HG03025 (cell line): ENCODE measurements around the gene LHX2.

Experiments
- ATAC-seq: cut with Tn5 transposase; IDR thresholded peaks from one replicate; pipeline ENCODE4 v1.9.1; 2021; ENCODE audit warnings: mild to moderate bottlenecking, moderate library complexity; ENCODE audit not compliant: unreplicated experiment, low FRiP score

Gene LHX2

GRCh38 chr9:124024107-124024506, 12.5 kb downstream of the LHX2 start:
- no peak for ATAC-seq

DNA sequence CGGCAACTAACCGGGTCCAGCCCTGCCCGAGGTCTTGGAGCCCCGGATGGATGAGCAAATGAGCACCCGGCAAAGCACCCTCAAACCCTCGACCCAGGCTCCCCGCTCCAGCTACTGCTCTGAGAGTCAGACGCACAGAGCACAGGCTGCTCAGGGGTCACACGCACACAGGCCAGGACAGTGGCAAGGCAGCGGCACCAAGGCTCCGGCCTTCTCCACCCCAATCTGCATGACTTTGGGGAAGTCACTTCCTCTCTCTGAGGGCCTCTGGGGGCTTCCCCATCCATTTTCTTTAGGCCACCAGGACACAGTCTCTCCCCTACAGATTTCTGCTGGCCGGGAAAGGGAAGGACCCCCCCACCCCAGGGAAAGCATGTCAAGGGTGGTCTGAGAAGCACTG, 18.0 kb downstream of the LHX2 start:
- no peak for ATAC-seq

DNA sequence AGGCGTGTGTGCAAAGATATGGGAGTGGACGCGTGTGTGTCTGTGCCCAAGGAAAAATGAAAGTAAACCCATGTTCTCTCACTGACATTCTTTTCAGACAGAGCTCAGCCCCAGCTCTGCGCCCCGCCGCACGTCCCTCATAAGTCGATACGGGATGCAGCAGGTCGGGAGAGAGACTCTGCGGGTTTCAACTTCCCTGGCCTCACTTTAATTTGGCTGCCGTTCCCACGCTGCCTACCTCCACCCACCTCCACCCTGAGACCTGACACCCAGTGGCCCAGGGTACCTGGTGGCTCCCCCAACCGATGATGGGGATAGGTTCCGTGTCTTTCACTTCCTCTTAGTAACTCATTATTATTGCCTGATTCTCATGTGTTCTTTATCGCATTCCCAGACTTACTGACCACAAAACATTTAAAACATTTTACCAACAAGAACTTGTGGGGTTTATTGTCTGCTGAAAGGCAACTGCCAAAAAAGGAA, 19.4 kb downstream of the LHX2 start:
- no peak for ATAC-seq

DNA sequence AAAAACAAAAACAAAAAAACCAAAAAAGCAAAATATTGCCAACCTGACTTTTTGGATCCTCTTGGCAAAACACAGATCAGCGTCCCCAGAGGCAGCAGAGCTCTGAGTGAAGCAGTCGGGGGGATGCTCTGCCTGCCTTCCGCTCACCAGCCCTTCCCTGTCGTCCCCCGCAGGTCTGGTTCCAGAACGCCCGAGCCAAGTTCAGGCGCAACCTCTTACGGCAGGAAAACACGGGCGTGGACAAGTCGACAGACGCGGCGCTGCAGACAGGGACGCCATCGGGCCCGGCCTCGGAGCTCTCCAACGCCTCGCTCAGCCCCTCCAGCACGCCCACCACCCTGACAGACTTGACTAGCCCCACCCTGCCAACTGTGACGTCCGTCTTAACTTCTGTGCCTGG, 20.7 kb downstream of the LHX2 start:
- ATAC-seq = no peak

- no peak for ATAC-seq
Measured at GRCh38 chr9:124033348-124033747, 21.8 kb downstream of the LHX2 start.

DNA sequence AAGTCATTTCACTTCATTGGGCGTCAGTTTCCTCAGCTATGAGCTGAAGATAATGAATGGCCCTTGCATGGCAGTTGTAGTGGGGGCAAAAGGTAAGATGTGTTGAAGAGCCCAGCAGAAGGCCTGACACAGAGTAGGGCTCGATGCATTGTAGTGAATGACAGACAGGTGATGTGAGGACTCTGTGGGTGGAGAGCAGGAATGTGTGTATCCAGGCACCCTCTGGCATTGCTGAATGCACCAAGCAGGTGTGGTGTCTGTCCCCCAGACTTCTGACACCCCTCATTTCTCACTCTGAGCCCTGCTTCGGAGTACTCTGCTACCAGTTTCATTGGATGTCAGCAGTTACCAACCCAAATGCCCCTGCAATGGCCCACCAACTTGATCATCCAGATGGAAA, 22.4 kb downstream of the LHX2 start:
- no peak for ATAC-seq

- ATAC-seq = no peak
Measured at GRCh38 chr9:124035001-124035650, 23.6 kb downstream of the LHX2 start.

GRCh38 chr9:124036578-124036977, 25.0 kb downstream of the LHX2 start:
- no peak for ATAC-seq

DNA sequence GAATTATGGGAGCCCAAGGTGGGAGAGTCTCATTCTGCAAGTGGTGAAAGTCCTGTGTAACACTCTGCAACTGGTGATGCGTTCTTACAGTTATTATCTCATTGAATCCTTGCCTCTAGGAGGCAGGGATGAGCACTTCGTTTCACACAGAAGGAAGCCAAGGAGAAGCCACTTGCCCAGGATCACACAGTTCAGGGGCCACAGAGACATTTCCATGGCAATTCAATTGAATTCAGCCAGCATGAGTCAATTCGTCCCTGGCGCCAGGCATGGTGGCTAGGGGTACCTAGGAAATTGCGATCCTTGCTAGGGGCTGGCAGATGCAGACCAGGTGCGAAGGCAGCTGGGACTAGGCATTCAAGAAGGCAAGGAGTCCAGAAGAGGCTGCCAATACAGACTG, 26.2 kb downstream of the LHX2 start:
- no peak for ATAC-seq

- no peak for ATAC-seq
Measured at GRCh38 chr9:124038239-124038638, 26.7 kb downstream of the LHX2 start.

DNA sequence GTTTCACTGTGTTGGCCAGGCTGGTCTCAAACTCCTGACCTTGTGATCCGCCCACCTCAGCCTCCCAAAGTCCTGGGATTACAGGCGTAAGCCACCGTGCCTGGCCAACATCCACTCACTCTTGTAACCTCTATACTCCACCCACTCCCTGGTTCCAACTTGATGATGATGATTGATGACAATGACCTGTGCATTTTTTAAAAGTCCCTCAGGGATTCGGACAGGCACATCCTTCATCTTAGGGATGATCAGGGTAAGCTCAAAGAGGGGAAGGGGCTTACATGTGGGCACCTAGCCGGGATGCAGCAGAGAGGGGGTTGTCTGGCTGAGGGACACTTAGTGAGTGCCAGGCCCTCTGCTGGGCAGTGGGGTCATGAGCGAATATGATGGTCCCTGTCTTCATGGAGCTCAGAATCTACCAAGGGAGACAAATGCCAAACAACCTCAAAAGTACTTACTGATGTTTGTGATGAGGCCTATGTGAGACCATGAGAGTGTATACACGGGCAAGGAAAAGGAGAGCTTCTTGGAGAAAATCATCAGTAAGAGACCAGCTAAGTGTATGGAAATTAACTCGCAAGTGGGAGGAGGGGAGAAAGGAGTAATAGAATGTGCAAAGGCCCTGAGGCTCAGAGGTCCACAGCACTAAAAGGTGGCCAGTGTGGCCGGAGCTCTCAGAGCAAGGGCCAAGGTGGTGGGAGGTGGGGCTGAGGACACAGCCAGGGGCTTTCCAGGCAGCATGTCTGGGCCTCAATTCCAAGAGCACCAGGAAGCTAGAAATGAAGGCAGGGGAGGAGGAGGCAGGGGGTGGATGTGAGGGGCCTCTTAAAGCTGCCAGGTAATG, 27.4 kb downstream of the LHX2 start:
- ATAC-seq = no peak

GRCh38 chr9:124040186-124040931, 28.8 kb downstream of the LHX2 start:
- no peak for ATAC-seq

DNA sequence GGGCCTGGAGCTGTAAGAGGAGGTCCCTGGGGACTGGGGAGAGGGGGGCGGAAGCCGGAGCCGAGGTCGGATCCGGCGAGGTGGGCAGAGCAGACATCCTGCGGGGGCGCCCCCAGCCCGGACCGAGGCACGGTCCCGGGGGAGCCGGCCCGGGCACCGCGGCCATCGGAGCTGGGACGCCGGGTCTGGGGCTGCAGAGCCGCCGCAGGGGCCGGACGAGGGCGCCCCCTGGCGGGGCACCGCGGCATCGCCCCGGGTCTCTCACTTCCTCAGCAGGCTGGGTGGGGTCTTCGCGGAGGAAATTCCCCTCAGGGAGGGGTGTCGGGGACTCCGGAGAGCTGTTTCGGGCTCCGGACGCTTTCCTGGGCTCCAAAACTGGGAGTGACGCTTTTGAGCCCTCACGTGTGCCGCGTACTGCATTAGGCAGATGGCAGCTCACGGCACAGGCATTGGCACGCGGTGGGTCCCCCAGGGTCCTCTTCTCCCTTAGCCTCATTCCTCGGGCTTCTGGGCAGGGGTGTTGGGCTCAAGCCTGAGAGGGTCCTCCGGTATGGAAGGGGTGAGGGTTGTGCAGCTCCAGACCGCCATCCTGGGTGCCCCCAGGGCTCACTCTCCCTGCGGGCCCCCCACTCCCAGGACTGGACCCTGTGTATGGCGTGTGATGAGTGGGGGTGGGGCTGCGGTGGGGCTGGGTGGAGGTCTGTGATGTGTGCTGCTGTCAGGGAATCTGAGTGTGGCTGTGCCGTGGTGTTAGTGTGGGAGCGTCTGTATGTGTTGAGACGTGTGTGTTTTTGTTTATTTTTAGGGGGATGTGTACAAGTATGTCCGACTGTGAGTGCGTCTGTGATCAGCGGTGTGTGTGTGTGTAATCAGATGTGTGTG, 29.6 kb downstream of the LHX2 start:
- ATAC-seq = no peak

- ATAC-seq = no peak
Measured at GRCh38 chr9:124041817-124042116, 30.2 kb downstream of the LHX2 start.

GRCh38 chr9:124042201-124042721, 30.7 kb downstream of the LHX2 start:
- no peak for ATAC-seq

- ATAC-seq = no peak
Measured at GRCh38 chr9:124044448-124044847, 32.9 kb downstream of the LHX2 start.

GRCh38 chr9:124045076-124045829, 33.7 kb downstream of the LHX2 start:
- no peak for ATAC-seq

GRCh38 chr9:124045830-124046177, 34.2 kb downstream of the LHX2 start:
- ATAC-seq = no peak

DNA sequence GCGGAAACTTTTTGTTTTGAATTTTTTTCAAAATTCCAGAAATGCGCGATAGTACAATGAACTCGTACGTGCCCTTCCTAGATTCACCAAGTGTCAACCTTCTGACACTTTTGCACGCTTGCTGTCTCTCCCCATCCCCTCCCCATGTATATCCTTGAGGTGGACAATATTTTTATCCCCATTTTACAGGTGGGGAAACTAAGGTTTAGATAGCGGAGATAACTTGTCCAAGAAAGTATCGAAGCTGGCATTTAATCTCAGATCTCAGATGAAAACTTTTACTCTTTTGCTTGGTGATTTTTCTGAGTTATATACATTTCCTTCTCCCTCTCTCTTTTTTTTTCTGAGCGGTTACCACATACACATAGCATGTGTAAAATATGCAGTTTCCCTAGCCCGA, 34.6 kb downstream of the LHX2 start:
- ATAC-seq = no peak

DNA sequence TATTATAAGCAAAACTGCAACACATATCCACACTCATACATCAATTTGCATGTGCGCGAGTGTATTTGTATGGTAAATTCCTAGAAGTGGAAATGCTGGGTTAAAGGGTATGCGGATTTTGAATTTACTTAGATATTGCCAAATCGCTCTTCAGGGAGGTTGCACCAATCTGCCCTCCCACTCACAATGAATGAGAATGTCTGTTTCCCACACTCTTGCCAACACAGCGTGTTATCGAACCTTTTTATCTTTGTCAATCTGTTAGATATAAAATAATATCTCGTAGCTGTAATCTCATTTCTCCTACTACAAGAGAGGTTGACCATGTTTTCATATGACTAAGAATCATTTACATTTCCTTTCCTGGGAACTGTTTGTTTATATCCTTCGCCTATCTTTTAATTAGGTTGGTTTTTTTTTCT, 35.7 kb downstream of the LHX2 start:
- ATAC-seq = no peak
